Measurements from ENCODE around the gene BDP1.

- TF ChIP-seq, protein P1, sequence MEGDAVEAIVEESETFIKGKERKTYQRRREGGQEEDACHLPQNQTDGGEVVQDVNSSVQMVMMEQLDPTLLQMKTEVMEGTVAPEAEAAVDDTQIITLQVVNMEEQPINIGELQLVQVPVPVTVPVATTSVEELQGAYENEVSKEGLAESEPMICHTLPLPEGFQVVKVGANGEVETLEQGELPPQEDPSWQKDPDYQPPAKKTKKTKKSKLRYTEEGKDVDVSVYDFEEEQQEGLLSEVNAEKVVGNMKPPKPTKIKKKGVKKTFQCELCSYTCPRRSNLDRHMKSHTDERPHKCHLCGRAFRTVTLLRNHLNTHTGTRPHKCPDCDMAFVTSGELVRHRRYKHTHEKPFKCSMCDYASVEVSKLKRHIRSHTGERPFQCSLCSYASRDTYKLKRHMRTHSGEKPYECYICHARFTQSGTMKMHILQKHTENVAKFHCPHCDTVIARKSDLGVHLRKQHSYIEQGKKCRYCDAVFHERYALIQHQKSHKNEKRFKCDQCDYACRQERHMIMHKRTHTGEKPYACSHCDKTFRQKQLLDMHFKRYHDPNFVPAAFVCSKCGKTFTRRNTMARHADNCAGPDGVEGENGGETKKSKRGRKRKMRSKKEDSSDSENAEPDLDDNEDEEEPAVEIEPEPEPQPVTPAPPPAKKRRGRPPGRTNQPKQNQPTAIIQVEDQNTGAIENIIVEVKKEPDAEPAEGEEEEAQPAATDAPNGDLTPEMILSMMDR (IDR thresholded peaks at IDR 0.05; ENCODE audit: insufficient read depth, low read length, poor library complexity, severe bottlenecking): no peak
- TF ChIP-seq EZH2phosphoT487 (conservative IDR thresholded peaks at IDR 0.05; ENCODE audit: low read length): no peak
These were observed 145.3 kb downstream of the BDP1 start for GRCh38 chr5:71600783-71601182.
